Inferior parietal cortex (tissue), 1 donor: Measurements from ENCODE around the gene NSD1.
"Not testable (repeated sequence)": the region's sequence is repeated elsewhere in the genome, so short reads cannot be mapped to it uniquely, and the experiment has no call there.

Experiments used
- DNase-seq: peaks from one replicate; pipeline ENCODE4 v3.0.0-alpha.2; 2016; ENCODE audit errors: extremely low spot score

The NSD1 gene

DNA sequence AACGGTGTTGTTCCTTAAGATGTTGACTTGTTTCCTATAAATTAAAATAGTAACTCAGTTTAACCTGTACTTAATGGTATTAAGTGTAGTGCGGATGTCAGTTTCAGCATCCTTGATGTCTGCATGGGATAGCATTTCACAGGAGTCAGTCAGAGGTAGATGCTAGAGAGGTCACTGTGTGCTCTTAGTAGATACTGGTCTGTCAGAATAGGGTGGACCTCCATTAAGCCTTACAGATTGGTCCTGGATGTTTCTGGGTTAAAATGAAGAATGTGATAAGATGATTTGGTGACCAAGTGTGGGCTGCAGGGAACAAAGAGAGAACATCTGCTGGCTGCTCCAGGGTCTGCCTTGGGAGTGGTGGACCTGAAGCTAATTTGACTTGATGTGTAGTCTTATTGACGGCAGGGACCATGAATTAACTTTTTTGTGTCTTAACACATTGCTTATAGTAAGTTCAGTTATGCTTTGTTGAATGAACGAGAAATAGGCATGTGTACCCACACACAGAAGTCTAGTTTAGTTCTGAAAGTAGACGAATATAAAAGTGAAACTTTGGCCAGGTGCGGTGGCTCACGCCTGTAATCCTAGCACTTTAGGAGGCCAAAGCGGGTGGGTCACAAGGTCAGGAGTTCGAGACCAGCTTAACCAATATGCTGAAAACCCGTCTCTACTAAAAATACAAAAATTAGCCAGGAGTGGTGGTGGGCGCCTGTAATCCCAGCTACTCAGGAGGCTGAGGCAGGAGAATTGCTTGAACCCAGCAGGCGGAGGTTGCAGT is 157.4 kb downstream of the NSD1 start:
- no peak for DNase-seq

- DNase-seq, result no peak
Observed at GRCh38 chr5:177291735-177292134, 158.2 kb downstream of the NSD1 start.

DNA sequence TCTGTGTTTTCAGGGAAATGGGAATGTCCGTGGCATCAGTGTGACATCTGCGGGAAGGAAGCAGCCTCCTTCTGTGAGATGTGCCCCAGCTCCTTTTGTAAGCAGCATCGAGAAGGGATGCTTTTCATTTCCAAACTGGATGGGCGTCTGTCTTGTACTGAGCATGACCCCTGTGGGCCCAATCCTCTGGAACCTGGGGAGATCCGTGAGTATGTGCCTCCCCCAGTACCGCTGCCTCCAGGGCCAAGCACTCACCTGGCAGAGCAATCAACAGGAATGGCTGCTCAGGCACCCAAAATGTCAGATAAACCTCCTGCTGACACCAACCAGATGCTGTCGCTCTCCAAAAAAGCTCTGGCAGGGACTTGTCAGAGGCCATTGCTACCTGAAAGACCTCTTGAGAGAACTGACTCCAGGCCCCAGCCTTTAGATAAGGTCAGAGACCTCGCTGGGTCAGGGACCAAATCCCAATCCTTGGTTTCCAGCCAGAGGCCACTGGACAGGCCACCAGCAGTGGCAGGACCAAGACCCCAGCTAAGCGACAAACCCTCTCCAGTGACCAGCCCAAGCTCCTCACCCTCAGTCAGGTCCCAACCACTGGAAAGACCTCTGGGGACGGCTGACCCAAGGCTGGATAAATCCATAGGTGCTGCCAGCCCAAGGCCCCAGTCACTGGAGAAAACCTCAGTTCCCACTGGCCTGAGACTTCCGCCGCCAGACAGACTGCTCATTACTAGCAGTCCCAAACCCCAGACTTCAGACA is 160.4 kb downstream of the NSD1 start:
- no peak for DNase-seq

DNA sequence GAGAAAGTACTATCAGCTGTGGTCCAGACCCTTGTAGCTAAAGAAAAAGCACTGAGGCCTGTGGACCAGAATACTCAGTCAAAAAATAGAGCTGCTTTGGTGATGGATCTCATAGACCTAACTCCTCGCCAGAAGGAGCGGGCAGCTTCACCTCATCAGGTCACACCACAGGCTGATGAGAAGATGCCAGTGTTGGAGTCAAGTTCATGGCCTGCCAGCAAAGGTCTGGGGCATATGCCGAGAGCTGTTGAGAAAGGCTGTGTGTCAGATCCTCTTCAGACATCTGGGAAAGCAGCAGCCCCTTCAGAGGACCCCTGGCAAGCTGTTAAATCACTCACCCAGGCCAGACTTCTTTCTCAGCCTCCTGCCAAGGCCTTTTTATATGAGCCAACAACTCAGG is 161.1 kb downstream of the NSD1 start:
- DNase-seq, result no peak

- DNase-seq, result no peak
Observed at GRCh38 chr5:177295924-177296323, 162.4 kb downstream of the NSD1 start.

DNA sequence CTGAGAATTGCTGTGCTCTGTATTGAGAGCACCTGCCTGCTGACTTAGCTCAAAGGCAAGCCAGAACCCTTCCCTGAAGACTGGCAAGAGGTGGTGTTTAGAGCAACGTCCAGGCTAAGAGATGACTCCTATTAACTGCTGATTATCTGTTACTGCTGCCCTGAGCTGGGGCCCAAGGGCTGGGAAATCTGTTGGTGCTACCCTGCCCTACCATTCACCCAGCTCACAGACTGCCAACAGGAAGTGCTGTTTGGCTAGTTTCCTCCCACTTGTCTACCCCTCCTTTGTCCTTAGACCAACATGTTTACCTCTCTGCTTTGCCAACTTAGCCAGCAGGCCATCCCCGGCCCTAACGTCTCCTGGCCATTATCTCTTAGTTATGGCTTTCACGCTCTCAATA is 163.0 kb downstream of the NSD1 start:
- no peak for DNase-seq

- DNase-seq, result no peak
Observed at GRCh38 chr5:177297922-177298321, 164.3 kb downstream of the NSD1 start.

GRCh38 chr5:177299697-177300096 is 166.1 kb downstream of the NSD1 start:
- no peak for DNase-seq

GRCh38 chr5:177300236-177300880 is 166.8 kb downstream of the NSD1 start:
- DNase-seq, result peak; percentile 34

DNA sequence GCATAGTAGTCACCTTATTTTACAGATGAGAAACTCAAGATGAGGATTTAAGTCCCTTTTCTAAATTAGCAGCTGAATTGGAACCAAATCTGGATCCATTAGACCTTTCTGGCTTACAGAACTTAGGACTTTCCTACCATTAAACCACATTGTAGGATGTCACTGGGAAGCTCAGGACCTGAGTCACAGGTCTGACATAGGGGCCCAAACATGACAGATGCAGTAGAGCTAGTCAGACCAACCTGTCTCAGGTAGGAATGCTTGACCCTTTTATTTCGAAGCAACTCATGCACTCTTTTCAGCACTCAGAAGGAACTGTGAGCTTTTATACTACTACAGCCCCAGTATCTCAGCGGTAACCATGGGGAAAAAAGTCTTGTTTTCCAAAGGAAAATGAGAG is 167.4 kb downstream of the NSD1 start:
- DNase-seq, result no peak

DNA sequence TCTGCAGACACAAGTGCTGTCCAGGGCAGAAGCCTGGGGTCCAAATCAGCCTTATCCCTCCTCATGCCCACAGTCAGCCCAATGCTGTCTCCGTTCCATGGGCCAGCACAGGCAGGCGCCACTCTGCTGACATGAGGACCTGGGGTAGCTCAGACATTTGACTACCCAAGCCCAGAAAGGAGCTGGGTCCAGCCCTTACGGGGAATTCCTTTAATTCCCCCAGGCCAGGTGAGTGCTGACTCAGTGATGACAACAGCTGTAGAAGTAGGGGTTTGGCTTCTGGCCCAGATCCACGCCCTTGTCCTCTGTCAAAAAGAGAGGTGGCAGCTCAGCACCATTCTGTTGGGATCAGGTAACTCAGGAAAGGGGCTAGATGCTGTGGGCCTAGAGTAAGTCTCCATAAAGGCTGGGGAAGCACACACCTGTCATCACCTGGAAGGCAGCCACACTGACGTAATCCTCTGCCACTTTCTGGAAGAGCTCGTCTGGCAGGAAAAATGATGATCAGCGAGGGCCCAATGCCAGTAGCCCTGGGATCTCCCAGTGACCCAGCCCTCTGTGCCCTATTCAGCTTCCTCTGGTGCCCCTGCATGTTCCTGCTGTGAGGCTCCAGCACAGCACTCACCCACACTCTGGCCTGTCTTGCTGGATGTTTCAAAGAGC is 168.1 kb downstream of the NSD1 start:
- no peak for DNase-seq

- no peak for DNase-seq
Observed at GRCh38 chr5:177302354-177303110, 169.0 kb downstream of the NSD1 start.

DNA sequence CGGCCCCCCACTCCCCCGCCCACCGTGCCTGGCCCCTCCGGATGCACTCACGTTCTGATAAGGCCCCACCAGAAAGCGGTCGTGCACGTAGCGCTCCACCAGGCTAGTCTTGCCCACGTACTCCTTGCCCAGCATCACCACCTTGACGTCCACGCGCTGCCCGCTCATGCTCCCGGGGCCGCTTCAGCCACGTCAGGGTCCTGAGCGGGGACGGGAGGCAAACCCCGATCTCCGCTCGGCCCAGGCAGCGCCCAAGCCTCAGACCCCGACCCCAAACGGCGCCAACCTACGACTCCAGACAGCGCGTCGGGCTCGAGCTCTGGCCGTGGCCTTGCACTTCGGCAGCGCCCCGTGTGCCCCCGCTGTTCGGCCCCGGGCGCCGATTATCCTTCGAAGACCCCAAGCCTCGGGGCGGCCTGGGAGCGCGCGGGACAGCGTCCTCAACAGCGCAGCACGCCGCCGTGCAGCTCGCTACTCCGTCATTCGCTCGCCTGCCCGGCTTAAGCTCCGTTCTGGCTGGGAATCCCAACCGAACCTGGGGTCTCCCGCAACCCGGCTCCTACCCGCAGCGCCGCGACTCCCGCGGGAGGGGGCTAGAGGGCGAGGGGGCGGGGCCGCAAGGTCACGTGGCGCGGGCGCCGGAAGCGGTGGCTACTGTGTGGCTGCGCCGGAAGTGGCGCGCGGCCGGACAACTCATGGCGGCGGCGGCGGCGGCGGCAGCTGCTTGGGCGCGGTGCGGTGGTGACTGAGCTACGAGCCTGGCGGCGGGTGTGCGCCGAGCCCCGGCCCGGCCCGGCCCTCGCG is 169.8 kb downstream of the NSD1 start, which contains the start of the genes PRELID1 and RAB24:
TSS of gene PRELID1 (plus strand) at position 679 of the 804 bp plus-strand sequence. CDS start 187 bp downstream, outside the sequence.
TSS of gene RAB24 (minus strand) at position 599 of the 804 bp plus-strand sequence. CDS start at position 168, 431 bp downstream.
- DNase-seq, result peak; percentile 85

- no peak for DNase-seq
Observed at GRCh38 chr5:177303925-177304391, 170.4 kb downstream of the NSD1 start.

GRCh38 chr5:177304392-177305119 is 171.0 kb downstream of the NSD1 start:
- DNase-seq, result no peak

DNA sequence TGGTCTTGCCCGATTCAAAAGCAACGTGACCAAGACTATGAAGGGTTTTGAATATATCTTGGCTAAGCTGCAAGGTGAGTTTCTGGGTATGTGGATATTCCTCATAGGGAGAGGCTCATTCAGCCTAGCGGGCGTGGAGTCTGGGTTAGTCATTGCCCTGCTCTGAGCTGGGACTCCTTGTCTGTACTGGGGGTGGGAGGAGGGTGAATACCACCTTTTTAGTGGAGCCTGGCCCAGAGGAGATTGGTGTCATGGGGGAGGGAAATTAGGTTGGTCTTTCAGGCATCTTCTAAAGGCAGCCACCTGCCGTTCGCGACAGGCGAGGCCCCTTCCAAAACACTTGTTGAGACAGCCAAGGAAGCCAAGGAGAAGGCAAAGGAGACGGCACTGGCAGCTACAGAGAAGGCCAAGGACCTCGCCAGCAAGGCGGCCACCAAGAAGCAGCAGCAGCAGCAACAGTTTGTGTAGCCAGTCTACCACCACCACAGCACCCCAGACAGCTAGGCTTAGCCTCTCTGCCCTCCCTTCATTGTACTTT is 172.6 kb downstream of the NSD1 start:
- DNase-seq, result not testable (repeated sequence)

DNA sequence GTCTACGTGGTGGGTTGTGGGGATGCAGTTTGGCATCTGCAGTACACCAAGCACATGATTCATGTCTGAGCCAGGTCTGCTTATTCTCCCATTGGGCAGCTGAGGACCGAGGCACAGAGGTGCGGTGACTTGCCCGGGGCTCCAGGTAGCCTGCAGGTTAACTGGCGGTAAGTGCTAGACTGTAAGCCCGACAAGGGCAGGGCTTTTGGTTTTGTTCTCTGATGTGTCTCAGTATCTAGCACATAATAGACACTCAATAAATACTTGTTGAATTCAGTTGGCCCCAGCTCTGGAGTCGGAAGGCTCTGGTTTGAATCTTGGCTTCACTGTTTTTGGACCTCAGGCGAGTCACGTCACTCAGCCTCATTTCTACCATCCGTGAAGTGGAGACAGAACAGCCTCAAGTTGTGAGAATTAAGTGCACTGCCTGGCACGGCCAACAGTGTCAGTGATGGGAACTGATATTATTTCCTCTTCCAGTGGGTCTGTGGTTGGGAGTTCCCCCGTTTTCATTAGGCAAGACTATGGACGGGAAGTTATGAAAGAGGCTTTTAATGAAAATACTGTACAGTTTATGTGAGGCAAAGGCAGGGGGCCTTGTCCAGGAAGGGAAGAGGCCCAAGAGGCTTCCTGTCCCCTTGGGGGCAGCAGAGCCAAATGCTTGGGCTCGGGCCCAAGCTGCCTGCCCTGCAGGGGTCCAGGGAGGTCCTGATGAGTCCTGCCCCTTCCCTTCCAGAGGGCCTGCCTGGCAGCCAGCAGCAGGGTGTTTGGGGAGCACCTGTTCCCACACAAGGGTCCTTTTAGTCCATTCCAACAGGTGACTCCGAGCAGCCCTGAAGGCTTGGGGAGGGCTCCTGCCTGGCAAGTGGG is 173.3 kb downstream of the NSD1 start:
- DNase-seq, result no peak
